Astrocyte (in vitro differentiated cells and primary cell): Measurements from ENCODE around the gene LIX1L. TPM values are rescaled to one million over a fixed set of nuclear protein-coding genes. Genes with fewer than 3 reads are reported as not detected.

Source experiments
- DNase-seq: peaks from one replicate; pipeline ENCODE4 v3.0.0-alpha.2; 2010; ENCODE audit warnings: low read depth
- FAIRE-seq: peaks from 2 replicates; lab custom pipeline; 2011; peaks lifted over from hg19 to GRCh38; lab: Jason Lieb, UNC
- H2AFZ ChIP-seq: 2 replicates; pipeline ENCODE4 v1.6.0; 2012; ENCODE audit warnings: low read depth, low read length, inconsistent platforms
- H3K27ac ChIP-seq: 2 replicates; pipeline ENCODE4 v1.5.1; 2011; ENCODE audit warnings: low read depth, low read length, inconsistent platforms
- H3K27me3 ChIP-seq: 2 replicates; pipeline ENCODE4 v1.6.0; 2011; ENCODE audit warnings: low read length, inconsistent platforms; ENCODE audit not compliant: insufficient read depth
- H3K36me3 ChIP-seq: 2 replicates; pipeline ENCODE4 v1.5.1; 2011; ENCODE audit warnings: low read length, inconsistent platforms; ENCODE audit not compliant: insufficient read depth
- H3K4me1 ChIP-seq: 2 replicates; pipeline ENCODE4 v1.5.1; 2011; ENCODE audit warnings: low read length, inconsistent platforms; ENCODE audit not compliant: insufficient read depth
- H3K4me2 ChIP-seq: 2 replicates; pipeline ENCODE4 v1.6.0; 2012; ENCODE audit warnings: low read length, inconsistent platforms
- H3K4me3 ChIP-seq: 2 replicates; pipeline ENCODE4 v1.5.1; 2011; ENCODE audit warnings: low read depth, mild to moderate bottlenecking, low read length, inconsistent platforms; ENCODE audit not compliant: insufficient read depth
- H3K79me2 ChIP-seq: 2 replicates; pipeline ENCODE4 v1.6.0; 2012; ENCODE audit warnings: mild to moderate bottlenecking, low read length, inconsistent platforms; ENCODE audit not compliant: insufficient read depth
- H3K9ac ChIP-seq: 2 replicates; pipeline ENCODE4 v1.6.0; 2012; ENCODE audit warnings: mild to moderate bottlenecking, low read length, inconsistent platforms
- H3K9me3 ChIP-seq: 2 replicates; pipeline ENCODE4 v1.5.1; 2012; ENCODE audit warnings: low read depth, mild to moderate bottlenecking, low read length, inconsistent platforms; ENCODE audit not compliant: insufficient read depth
- H4K20me1 ChIP-seq: 2 replicates; pipeline ENCODE4 v1.6.0; 2012; ENCODE audit warnings: low read length, inconsistent platforms; ENCODE audit not compliant: insufficient read depth
- H3K27ac Mint-ChIP-seq: one replicate; pipeline ENCODE4 v1.8.0; 2021; ENCODE audit warnings: mild to moderate bottlenecking, mixed read lengths; ENCODE audit not compliant: unreplicated experiment
- H3K27me3 Mint-ChIP-seq: one replicate; pipeline ENCODE4 v1.8.0; 2021; ENCODE audit warnings: low read depth, mixed read lengths; ENCODE audit not compliant: unreplicated experiment
- H3K36me3 Mint-ChIP-seq: one replicate; pipeline ENCODE4 v1.8.0; 2021; ENCODE audit warnings: low read depth, mixed read lengths; ENCODE audit not compliant: unreplicated experiment
- H3K4me1 Mint-ChIP-seq: one replicate; pipeline ENCODE4 v1.8.0; 2021; ENCODE audit warnings: low read depth, mixed read lengths; ENCODE audit not compliant: unreplicated experiment
- H3K4me3 Mint-ChIP-seq: one replicate; pipeline ENCODE4 v1.8.0; 2021; ENCODE audit warnings: mild to moderate bottlenecking, moderate library complexity, mixed read lengths; ENCODE audit not compliant: unreplicated experiment
- H3K9me3 Mint-ChIP-seq: one replicate; pipeline ENCODE4 v1.8.0; 2021; ENCODE audit warnings: mild to moderate bottlenecking, mixed read lengths; ENCODE audit not compliant: unreplicated experiment
- EZH2 ChIP-seq: IDR thresholded peaks from 2 replicates; pipeline ENCODE4 v1.6.1; 2012; ENCODE audit warnings: mild to moderate bottlenecking, low read length, inconsistent platforms; ENCODE audit not compliant: insufficient read depth
- total RNA-seq: library from RNA; stranded (reverse); gene quantifications from 2 replicates; pipeline ENCODE4 v1.2.1, GENCODE V29; 2021
- TF ChIP-seq, protein P1 (sequence below): IDR thresholded peaks from 2 replicates; pipeline ENCODE4 v1.5.1; 2011; ENCODE audit warnings: low read depth, mild to moderate bottlenecking, inconsistent platforms, low read length, moderate library complexity; ENCODE audit not compliant: insufficient read depth

The LIX1L gene
- total RNA-seq, 1 donor from 2014 or later = 37.2 TPM

- H3K9me3 ChIP-seq = no peaks in the 10 kb centered on the region
- no peaks in the 10 kb centered on the region for H3K27me3 ChIP-seq
- H2AFZ ChIP-seq = peak overlapping the region; percentile 85
- Mint-ChIP-seq H3K9me3 (no peaks in the 10 kb centered on the region), H3K4me1 (peaks cover 15% of the 10 kb centered on the region), H3K27me3 (no peaks in the 10 kb centered on the region), H3K36me3 (peaks cover 5% of the 10 kb centered on the region), H3K27ac (no peak overlapping the region), H3K4me3 (peak overlapping the region; percentile 89)
- DNase-seq (no peak), FAIRE-seq (no peak)
- H4K20me1 ChIP-seq = no peaks in the 10 kb centered on the region
- H3K36me3 ChIP-seq = peaks cover 8% of the 10 kb centered on the region
- H3K4me2 ChIP-seq = peak overlapping the region; percentile 99
- peaks cover 14% of the 10 kb centered on the region for H3K79me2 ChIP-seq
- H3K9ac ChIP-seq = peak overlapping the region; percentile 90
- TF ChIP-seq, protein P1, sequence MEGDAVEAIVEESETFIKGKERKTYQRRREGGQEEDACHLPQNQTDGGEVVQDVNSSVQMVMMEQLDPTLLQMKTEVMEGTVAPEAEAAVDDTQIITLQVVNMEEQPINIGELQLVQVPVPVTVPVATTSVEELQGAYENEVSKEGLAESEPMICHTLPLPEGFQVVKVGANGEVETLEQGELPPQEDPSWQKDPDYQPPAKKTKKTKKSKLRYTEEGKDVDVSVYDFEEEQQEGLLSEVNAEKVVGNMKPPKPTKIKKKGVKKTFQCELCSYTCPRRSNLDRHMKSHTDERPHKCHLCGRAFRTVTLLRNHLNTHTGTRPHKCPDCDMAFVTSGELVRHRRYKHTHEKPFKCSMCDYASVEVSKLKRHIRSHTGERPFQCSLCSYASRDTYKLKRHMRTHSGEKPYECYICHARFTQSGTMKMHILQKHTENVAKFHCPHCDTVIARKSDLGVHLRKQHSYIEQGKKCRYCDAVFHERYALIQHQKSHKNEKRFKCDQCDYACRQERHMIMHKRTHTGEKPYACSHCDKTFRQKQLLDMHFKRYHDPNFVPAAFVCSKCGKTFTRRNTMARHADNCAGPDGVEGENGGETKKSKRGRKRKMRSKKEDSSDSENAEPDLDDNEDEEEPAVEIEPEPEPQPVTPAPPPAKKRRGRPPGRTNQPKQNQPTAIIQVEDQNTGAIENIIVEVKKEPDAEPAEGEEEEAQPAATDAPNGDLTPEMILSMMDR = no peak
- TF ChIP-seq EZH2 = no peak
- peaks cover 20% of the 10 kb centered on the region for H3K4me1 ChIP-seq
- peak overlapping the region; percentile 90 for H3K27ac ChIP-seq
- H3K4me3 ChIP-seq = peak overlapping the region; percentile 92
Observed at GRCh38 chr1:145917595-145917994, 40.2 kb downstream of the LIX1L start.

DNA sequence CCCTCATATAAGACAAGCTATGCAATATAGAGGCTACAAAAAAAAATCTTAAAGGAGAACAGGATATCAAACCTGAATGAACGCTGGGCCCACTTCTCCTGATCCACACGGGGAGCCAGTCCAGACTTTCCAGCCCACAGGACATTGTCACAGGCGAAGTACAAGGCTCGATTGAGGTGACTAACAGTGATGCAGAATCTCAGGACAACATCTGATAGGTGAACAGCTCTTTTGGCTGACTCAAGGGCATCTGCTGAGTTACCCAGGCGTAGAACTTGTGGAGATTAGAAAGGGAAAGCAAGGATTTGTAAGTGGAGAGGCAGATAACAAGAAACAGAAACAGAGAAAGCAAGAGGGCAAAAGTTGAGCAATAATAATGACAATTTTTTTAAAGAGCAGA lies 41.1 kb downstream of the LIX1L start:
- FAIRE-seq (no peak), DNase-seq (peak; percentile 5)
- H3K9me3 ChIP-seq = no peaks in the 10 kb centered on the region
- H3K27me3 ChIP-seq = no peaks in the 10 kb centered on the region
- Mint-ChIP-seq H3K27ac (peak overlapping the region; percentile 28), H3K9me3 (no peaks in the 10 kb centered on the region), H3K27me3 (no peaks in the 10 kb centered on the region), H3K4me3 (peak overlapping the region; percentile 77), H3K4me1 (peaks cover 13% of the 10 kb centered on the region), H3K36me3 (peaks cover 10% of the 10 kb centered on the region)
- no peak overlapping the region for H3K4me3 ChIP-seq
- H2AFZ ChIP-seq = no peak overlapping the region
- no peaks in the 10 kb centered on the region for H4K20me1 ChIP-seq
- H3K4me1 ChIP-seq = peaks cover 20% of the 10 kb centered on the region
- peak overlapping the region; percentile 33 for H3K4me2 ChIP-seq
- TF ChIP-seq, protein P1 = no peak
- TF ChIP-seq EZH2 = no peak
- peaks cover 14% of the 10 kb centered on the region for H3K79me2 ChIP-seq
- no peak overlapping the region for H3K27ac ChIP-seq
- H3K9ac ChIP-seq = peak overlapping the region; percentile 27
- peaks cover 9% of the 10 kb centered on the region for H3K36me3 ChIP-seq

DNA sequence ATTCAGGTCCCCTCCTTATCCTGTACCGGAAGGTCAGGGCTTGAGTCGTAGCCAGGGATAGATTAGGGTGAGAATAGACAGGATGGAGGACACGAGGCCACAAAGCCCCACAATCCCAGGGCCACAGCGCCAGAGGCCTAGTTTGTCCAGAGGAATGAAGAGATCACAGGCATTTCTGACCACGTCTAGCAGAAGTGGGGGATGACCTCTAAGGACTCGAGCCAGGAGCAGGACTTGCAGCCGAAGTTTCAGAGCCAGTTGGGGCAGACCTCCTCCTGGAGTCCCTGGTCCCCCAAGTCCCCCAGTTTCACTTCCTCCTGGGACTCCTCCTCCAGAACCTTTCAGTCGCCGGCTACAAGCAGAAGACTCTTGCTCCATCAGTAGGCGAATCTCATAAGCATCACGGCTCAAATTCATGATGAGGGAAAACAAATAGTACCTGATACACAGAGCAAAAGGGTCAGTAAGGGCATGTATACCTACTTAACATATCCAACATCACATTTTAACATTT lies 45.6 kb downstream of the LIX1L start:
- Mint-ChIP-seq H3K27me3 (no peaks in the 10 kb centered on the region), H3K27ac (no peak overlapping the region), H3K36me3 (peaks cover 8% of the 10 kb centered on the region), H3K4me3 (no peak overlapping the region), H3K4me1 (peaks cover 11% of the 10 kb centered on the region), H3K9me3 (no peaks in the 10 kb centered on the region)
- DNase-seq = no peak
- Histone ChIP-seq H3K4me3 (no peak overlapping the region), H3K9me3 (no peaks in the 10 kb centered on the region), H3K4me1 (peaks cover 16% of the 10 kb centered on the region), H3K27ac (no peak overlapping the region), H3K27me3 (no peaks in the 10 kb centered on the region), H3K36me3 (peaks cover 18% of the 10 kb centered on the region), H3K79me2 (peaks cover 7% of the 10 kb centered on the region), H3K9ac (no peak overlapping the region), H2AFZ (no peak overlapping the region), H3K4me2 (no peak overlapping the region), H4K20me1 (no peaks in the 10 kb centered on the region)
- TF ChIP-seq, protein P1 = no peak
- no peak for TF ChIP-seq EZH2
- FAIRE-seq = no peak
